ENCODE measurements around the gene CDCA7L. TPM values are rescaled to one million over a fixed set of nuclear protein-coding genes. Genes with fewer than 3 reads are reported as not detected.

The CDCA7L gene
- total and polyA plus RNA-seq, 4 donors: 2.2 to 22.6 (median 5.4) TPM

GRCh38 chr7:21969822-21970221 lies 24.1 kb upstream of the CDCA7L start:
- Histone ChIP-seq H3K9ac (ENCODE audit: low read depth in 1 of 2, low read length in 2 of 2) (no peak overlapping the region), H3K36me3 (ENCODE audit: control insufficient read depth in 4 of 4, insufficient read depth in 3 of 4, low read depth in 1 of 4, low read length in 3 of 4) (no peaks in the 10 kb centered on the region), H3K4me1 (ENCODE audit: control insufficient read depth in 4 of 4, insufficient read depth in 4 of 4, low read length in 3 of 4) (no peaks in the 10 kb centered on the region), H3K4me3 (ENCODE audit: low read depth in 1 of 3, low read length in 3 of 3) (no peak overlapping the region), H3K27me3 (ENCODE audit: control insufficient read depth in 4 of 4, insufficient read depth in 4 of 4, low read length in 3 of 4) (no peaks in the 10 kb centered on the region), H3K27ac (ENCODE audit: low read depth in 1 of 2, low read length in 2 of 2) (no peak overlapping the region), H3K9me3 (ENCODE audit: control insufficient read depth in 4 of 4, low read length in 3 of 4) (peaks cover 0 to under 1% (median 0%) of the 10 kb centered on the region in 4 donors)
- no peak for DNase-seq (ENCODE audit: low spot score)
- TF ChIP-seq ATF3 (IDR thresholded peaks at IDR 0.05): no peak
- no peak for TF ChIP-seq ZBTB33 (IDR thresholded peaks at IDR 0.05)
- no peak for TF ChIP-seq JUND (IDR thresholded peaks at IDR 0.05)
- no peak for TF ChIP-seq CTCF (IDR thresholded peaks at IDR 0.05; ENCODE audit: low read depth, low read length, missing input control)
- no peak for TF ChIP-seq YY1 (IDR thresholded peaks at IDR 0.05)
- no peak for TF ChIP-seq RXRA (IDR thresholded peaks at IDR 0.05)
- TF ChIP-seq TAF1 (conservative IDR thresholded peaks at IDR 0.05): no peak
- TF ChIP-seq SP1 (IDR thresholded peaks at IDR 0.05): no peak
- no peak for TF ChIP-seq RAD21 (IDR thresholded peaks at IDR 0.05)
- no peak for TF ChIP-seq FOXA1 (IDR thresholded peaks at IDR 0.05)
- TF ChIP-seq HNF4G (IDR thresholded peaks at IDR 0.05): no peak
- TF ChIP-seq EGR1 (IDR thresholded peaks at IDR 0.05; ENCODE audit: low read depth in 2 of 2): no peak
- no peak for TF ChIP-seq GABPA (IDR thresholded peaks at IDR 0.05 in 1 of 2, conservative IDR thresholded peaks at IDR 0.05 in 1 of 2)
- TF ChIP-seq FOXA2 (IDR thresholded peaks at IDR 0.05): no peak
- TF ChIP-seq REST (IDR thresholded peaks at IDR 0.05): no peak
- no peak for TF ChIP-seq HNF4A (conservative IDR thresholded peaks at IDR 0.05)
- no peak for TF ChIP-seq NR2F2 (IDR thresholded peaks at IDR 0.05)
- TF ChIP-seq MAX (IDR thresholded peaks at IDR 0.05): no peak

All from liver (tissue), 9 donors.